Spleen (tissue), 7 donors: ENCODE data around the gene ACSL5.

Source experiments
- POLR2A ChIP-seq, 3 donors: fragments of 450-650 bp; IDR thresholded peaks; one replicate each; pipeline ENCODE4 v1.5.1; 2017; ENCODE audit warnings: antibody characterized with exemption in 3 of 3, mild to moderate bottlenecking in 1 of 3
- TF ChIP-seq, protein P1 (sequence below), 11 experiments: fragments of 200-600 bp in 7 of 11; fragments of 450-650 bp in 4 of 11; sonication (generic) in 4 of 11; IDR thresholded peaks in 8 of 11; conservative IDR thresholded peaks in 3 of 11; 1 replicate in 7 of 11; 2 replicates in 4 of 11; pipeline versions ENCODE4 v1.4.0 to v1.8.0; 2016 to 2021; ENCODE audit warnings: antibody characterized with exemption in 11 of 11, inconsistent platforms in 4 of 11, mild to moderate bottlenecking in 1 of 11
- donor health status: DM: no; HTN: no; CAD: no; lungs with moderate emphysema.
- donor health status: DM: no; HTN: no; CAD: no.
- donor health status: DM: no; HTN: no; CAD: no.

GRCh38 chr10:112467541-112468075 lies 93.7 kb downstream of the ACSL5 start:
- TF ChIP-seq POLR2A (IDR thresholded peaks at IDR 0.05) = no peak
- TF ChIP-seq, protein P1, sequence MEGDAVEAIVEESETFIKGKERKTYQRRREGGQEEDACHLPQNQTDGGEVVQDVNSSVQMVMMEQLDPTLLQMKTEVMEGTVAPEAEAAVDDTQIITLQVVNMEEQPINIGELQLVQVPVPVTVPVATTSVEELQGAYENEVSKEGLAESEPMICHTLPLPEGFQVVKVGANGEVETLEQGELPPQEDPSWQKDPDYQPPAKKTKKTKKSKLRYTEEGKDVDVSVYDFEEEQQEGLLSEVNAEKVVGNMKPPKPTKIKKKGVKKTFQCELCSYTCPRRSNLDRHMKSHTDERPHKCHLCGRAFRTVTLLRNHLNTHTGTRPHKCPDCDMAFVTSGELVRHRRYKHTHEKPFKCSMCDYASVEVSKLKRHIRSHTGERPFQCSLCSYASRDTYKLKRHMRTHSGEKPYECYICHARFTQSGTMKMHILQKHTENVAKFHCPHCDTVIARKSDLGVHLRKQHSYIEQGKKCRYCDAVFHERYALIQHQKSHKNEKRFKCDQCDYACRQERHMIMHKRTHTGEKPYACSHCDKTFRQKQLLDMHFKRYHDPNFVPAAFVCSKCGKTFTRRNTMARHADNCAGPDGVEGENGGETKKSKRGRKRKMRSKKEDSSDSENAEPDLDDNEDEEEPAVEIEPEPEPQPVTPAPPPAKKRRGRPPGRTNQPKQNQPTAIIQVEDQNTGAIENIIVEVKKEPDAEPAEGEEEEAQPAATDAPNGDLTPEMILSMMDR (IDR thresholded peaks at IDR 0.05 in 8 of 11, conservative IDR thresholded peaks at IDR 0.05 in 3 of 11) = no peak
